ENCODE results near the gene LAX1. TPM values are rescaled to one million over a fixed set of nuclear protein-coding genes. Genes with fewer than 3 reads are reported as not detected.

LAX1 gene
- total RNA-seq, 1 donor from 2014 or later: not detected

- no peaks in the 10 kb centered on the region for H3K9me3 Mint-ChIP-seq (ENCODE audit: unreplicated experiment)
- DNase-seq (ENCODE audit: low read depth): no peak
- H3K79me2 ChIP-seq (ENCODE audit: insufficient read depth, low read length): no peaks in the 10 kb centered on the region
- no peak overlapping the region for H3K9ac ChIP-seq (ENCODE audit: low read length)
- peaks cover 2% of the 10 kb centered on the region for H3K27me3 Mint-ChIP-seq (ENCODE audit: low read depth, unreplicated experiment)
- no peaks in the 10 kb centered on the region for H3K36me3 Mint-ChIP-seq (ENCODE audit: low read depth, unreplicated experiment)
- TF ChIP-seq, protein P1, sequence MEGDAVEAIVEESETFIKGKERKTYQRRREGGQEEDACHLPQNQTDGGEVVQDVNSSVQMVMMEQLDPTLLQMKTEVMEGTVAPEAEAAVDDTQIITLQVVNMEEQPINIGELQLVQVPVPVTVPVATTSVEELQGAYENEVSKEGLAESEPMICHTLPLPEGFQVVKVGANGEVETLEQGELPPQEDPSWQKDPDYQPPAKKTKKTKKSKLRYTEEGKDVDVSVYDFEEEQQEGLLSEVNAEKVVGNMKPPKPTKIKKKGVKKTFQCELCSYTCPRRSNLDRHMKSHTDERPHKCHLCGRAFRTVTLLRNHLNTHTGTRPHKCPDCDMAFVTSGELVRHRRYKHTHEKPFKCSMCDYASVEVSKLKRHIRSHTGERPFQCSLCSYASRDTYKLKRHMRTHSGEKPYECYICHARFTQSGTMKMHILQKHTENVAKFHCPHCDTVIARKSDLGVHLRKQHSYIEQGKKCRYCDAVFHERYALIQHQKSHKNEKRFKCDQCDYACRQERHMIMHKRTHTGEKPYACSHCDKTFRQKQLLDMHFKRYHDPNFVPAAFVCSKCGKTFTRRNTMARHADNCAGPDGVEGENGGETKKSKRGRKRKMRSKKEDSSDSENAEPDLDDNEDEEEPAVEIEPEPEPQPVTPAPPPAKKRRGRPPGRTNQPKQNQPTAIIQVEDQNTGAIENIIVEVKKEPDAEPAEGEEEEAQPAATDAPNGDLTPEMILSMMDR (IDR thresholded peaks at IDR 0.05; ENCODE audit: insufficient read depth, low read depth, low read length): no peak
- no peak for TF ChIP-seq EZH2 (IDR thresholded peaks at IDR 0.05; ENCODE audit: insufficient read depth, low read length)
- H3K4me3 ChIP-seq (ENCODE audit: insufficient read depth, low read depth, low read length): no peak overlapping the region
- no peak overlapping the region for H3K4me2 ChIP-seq (ENCODE audit: low read length)
- H3K27ac ChIP-seq (ENCODE audit: low read depth, low read length): no peak overlapping the region
- no peak overlapping the region for H3K4me3 Mint-ChIP-seq (ENCODE audit: unreplicated experiment)
- H3K9me3 ChIP-seq (ENCODE audit: insufficient read depth, low read depth, low read length): no peaks in the 10 kb centered on the region
- no peak for FAIRE-seq
- no peaks in the 10 kb centered on the region for H4K20me1 ChIP-seq (ENCODE audit: insufficient read depth, low read length)
- no peak overlapping the region for H3K27ac Mint-ChIP-seq (ENCODE audit: unreplicated experiment)
- H3K27me3 ChIP-seq (ENCODE audit: insufficient read depth, low read length): no peaks in the 10 kb centered on the region
- H3K4me1 Mint-ChIP-seq (ENCODE audit: low read depth, unreplicated experiment): no peaks in the 10 kb centered on the region
- H3K4me1 ChIP-seq (ENCODE audit: insufficient read depth, low read length): no peaks in the 10 kb centered on the region
- no peaks in the 10 kb centered on the region for H3K36me3 ChIP-seq (ENCODE audit: insufficient read depth, low read length)
- no peak overlapping the region for H2AFZ ChIP-seq (ENCODE audit: low read depth, low read length)
These were observed 13.2 kb downstream of the LAX1 start for GRCh38 chr1:203778146-203778545.

GRCh38 chr1:203778789-203779188, 13.8 kb downstream of the LAX1 start:
- Mint-ChIP-seq H3K27me3 (ENCODE audit: low read depth, unreplicated experiment) (peaks cover under 1% of the 10 kb centered on the region), H3K4me1 (ENCODE audit: low read depth, unreplicated experiment) (no peaks in the 10 kb centered on the region), H3K4me3 (ENCODE audit: unreplicated experiment) (no peak overlapping the region), H3K9me3 (ENCODE audit: unreplicated experiment) (no peaks in the 10 kb centered on the region), H3K36me3 (ENCODE audit: low read depth, unreplicated experiment) (no peaks in the 10 kb centered on the region), H3K27ac (ENCODE audit: unreplicated experiment) (no peak overlapping the region)
- Histone ChIP-seq H3K4me1 (ENCODE audit: insufficient read depth, low read length) (no peaks in the 10 kb centered on the region), H3K27me3 (ENCODE audit: insufficient read depth, low read length) (no peaks in the 10 kb centered on the region), H4K20me1 (ENCODE audit: insufficient read depth, low read length) (no peaks in the 10 kb centered on the region), H3K4me2 (ENCODE audit: low read length) (no peak overlapping the region), H3K4me3 (ENCODE audit: insufficient read depth, low read depth, low read length) (no peak overlapping the region), H3K79me2 (ENCODE audit: insufficient read depth, low read length) (no peaks in the 10 kb centered on the region), H3K9ac (ENCODE audit: low read length) (no peak overlapping the region), H3K9me3 (ENCODE audit: insufficient read depth, low read depth, low read length) (no peaks in the 10 kb centered on the region), H2AFZ (ENCODE audit: low read depth, low read length) (no peak overlapping the region), H3K36me3 (ENCODE audit: insufficient read depth, low read length) (no peaks in the 10 kb centered on the region), H3K27ac (ENCODE audit: low read depth, low read length) (no peak overlapping the region)
- TF ChIP-seq, protein P1 (IDR thresholded peaks at IDR 0.05; ENCODE audit: insufficient read depth, low read depth, low read length): no peak
- TF ChIP-seq EZH2 (IDR thresholded peaks at IDR 0.05; ENCODE audit: insufficient read depth, low read length): no peak
- DNase-seq (ENCODE audit: low read depth): no peak
- FAIRE-seq: no peak

- H3K79me2 ChIP-seq (ENCODE audit: insufficient read depth, low read length): no peaks in the 10 kb centered on the region
- H3K36me3 ChIP-seq (ENCODE audit: insufficient read depth, low read length): no peaks in the 10 kb centered on the region
- H3K27ac ChIP-seq (ENCODE audit: low read depth, low read length): no peak overlapping the region
- Mint-ChIP-seq H3K36me3 (ENCODE audit: low read depth, unreplicated experiment) (no peaks in the 10 kb centered on the region), H3K27ac (ENCODE audit: unreplicated experiment) (no peak overlapping the region), H3K9me3 (ENCODE audit: unreplicated experiment) (peaks cover 2% of the 10 kb centered on the region), H3K4me3 (ENCODE audit: unreplicated experiment) (no peak overlapping the region), H3K4me1 (ENCODE audit: low read depth, unreplicated experiment) (no peaks in the 10 kb centered on the region), H3K27me3 (ENCODE audit: low read depth, unreplicated experiment) (no peaks in the 10 kb centered on the region)
- no peaks in the 10 kb centered on the region for H4K20me1 ChIP-seq (ENCODE audit: insufficient read depth, low read length)
- H3K9me3 ChIP-seq (ENCODE audit: insufficient read depth, low read depth, low read length): no peaks in the 10 kb centered on the region
- no peak for DNase-seq (ENCODE audit: low read depth)
- H3K4me1 ChIP-seq (ENCODE audit: insufficient read depth, low read length): no peaks in the 10 kb centered on the region
- no peaks in the 10 kb centered on the region for H3K27me3 ChIP-seq (ENCODE audit: insufficient read depth, low read length)
- H3K9ac ChIP-seq (ENCODE audit: low read length): no peak overlapping the region
- H3K4me3 ChIP-seq (ENCODE audit: insufficient read depth, low read depth, low read length): no peak overlapping the region
- FAIRE-seq: no peak
- no peak overlapping the region for H2AFZ ChIP-seq (ENCODE audit: low read depth, low read length)
- TF ChIP-seq, protein P1 (IDR thresholded peaks at IDR 0.05; ENCODE audit: insufficient read depth, low read depth, low read length): no peak
- TF ChIP-seq EZH2 (IDR thresholded peaks at IDR 0.05; ENCODE audit: insufficient read depth, low read length): no peak
- no peak overlapping the region for H3K4me2 ChIP-seq (ENCODE audit: low read length)
These were observed 17.0 kb downstream of the LAX1 start for GRCh38 chr1:203781962-203782361.
